HCT116 (cell line): ENCODE data around the gene SIGLEC11.

Experiments
- CBX3 ChIP-seq: IDR thresholded peaks from 2 replicates; pipeline ENCODE4 v1.6.1; 2012; ENCODE audit warnings: low read depth
- CEBPB ChIP-seq: IDR thresholded peaks from 2 replicates; pipeline ENCODE4 v1.6.1; 2012; ENCODE audit warnings: low read depth
- CTCF ChIP-seq, 3 experiments: fragments of 200-600 bp in 1 of 3; sonication (generic) in 1 of 3; IDR thresholded peaks in 2 of 3; conservative IDR thresholded peaks in 1 of 3; 2 replicates each; pipeline ENCODE4 v1.5.1; 2012 to 2017; ENCODE audit warnings: low read depth in 2 of 3, low read length in 2 of 3, antibody characterized with exemption in 1 of 3, borderline replicate concordance in 1 of 3, control low read depth in 1 of 3, mild to moderate bottlenecking in 1 of 3, mixed read lengths in 1 of 3, mixed run types in 1 of 3, moderate library complexity in 1 of 3; ENCODE audit not compliant: insufficient read depth in 1 of 3
- POLR2A ChIP-seq: IDR thresholded peaks from 2 replicates; pipeline ENCODE4 v1.7.0; 2011; ENCODE audit warnings: borderline replicate concordance; ENCODE audit not compliant: insufficient read depth, insufficient read length; ENCODE audit errors: extremely low read depth
- POLR2AphosphoS5 ChIP-seq: IDR thresholded peaks from 2 replicates; pipeline ENCODE4 v1.6.1; 2011; ENCODE audit warnings: mild to moderate bottlenecking, low read depth, low read length, moderate library complexity
- REST ChIP-seq: IDR thresholded peaks from 2 replicates; pipeline ENCODE4 v1.6.1; 2012; ENCODE audit warnings: low read depth
- SIN3A ChIP-seq: IDR thresholded peaks from 2 replicates; pipeline ENCODE4 v1.6.1; 2012; ENCODE audit warnings: low read depth
- SP1 ChIP-seq: IDR thresholded peaks from 2 replicates; pipeline ENCODE4 v1.6.1; 2012; ENCODE audit warnings: low read depth
- TCF7L2 ChIP-seq: IDR thresholded peaks from 2 replicates; pipeline ENCODE4 v1.7.0; 2011; ENCODE audit warnings: borderline replicate concordance, inconsistent platforms; ENCODE audit not compliant: insufficient read depth, insufficient read length; ENCODE audit errors: extremely low read depth
- ZNF274 ChIP-seq: fragments of 200-500 bp; sonication (Bioruptor generic); IDR thresholded peaks from 2 replicates; pipeline ENCODE4 v1.6.1; 2014; ENCODE audit warnings: mild to moderate bottlenecking, low read depth, low read length, inconsistent platforms

GRCh38 chr19:49929611-49930482 lies 31.1 kb downstream of the SIGLEC11 start:
- no peak for TF ChIP-seq CTCF (IDR thresholded peaks at IDR 0.05 in 2 of 3, conservative IDR thresholded peaks at IDR 0.05 in 1 of 3; ENCODE audit: borderline replicate concordance in 1 of 3, insufficient read depth in 1 of 3, low read depth in 2 of 3, low read length in 2 of 3)
- TF ChIP-seq CEBPB: no peak
- peak; percentile 45; the same call in 1 of the 2 replicates for TF ChIP-seq POLR2AphosphoS5
- TF ChIP-seq CBX3: no peak
- TF ChIP-seq POLR2A: peak; percentile 77
- peak; percentile 33 for TF ChIP-seq TCF7L2
- 0 out of 2 replicates have a peak, but pooled peaks have one; percentile 43 for TF ChIP-seq SIN3A
- no peak for TF ChIP-seq ZNF274
- TF ChIP-seq SP1: peak; percentile 76
- TF ChIP-seq REST: no peak
